GM23338 (cell line): ENCODE measurements around the gene TENM4.

ENCODE experiments used
- EZH2 ChIP-seq: fragments of 200-600 bp; sonication (generic); IDR thresholded peaks from one replicate; pipeline ENCODE4 v1.8.0; 2017; ENCODE audit warnings: antibody characterized with exemption, mild to moderate bottlenecking, low read depth; ENCODE audit not compliant: unreplicated experiment
- EZH2phosphoT487 ChIP-seq: fragments of 200-600 bp; sonication (generic); IDR thresholded peaks from one replicate; pipeline ENCODE4 v1.8.1; 2018; ENCODE audit warnings: antibody characterized with exemption; ENCODE audit not compliant: unreplicated experiment
- POLR2AphosphoS5 ChIP-seq: IDR thresholded peaks from 2 replicates; pipeline ENCODE4 v1.6.1; 2016; ENCODE audit warnings: antibody characterized with exemption, low read depth
- TF ChIP-seq, protein P1 (sequence below), 2 experiments: fragments of 200-600 bp in 1 of 2; sonication (generic) in 1 of 2; conservative IDR thresholded peaks; 2 replicates each; pipeline versions ENCODE4 v1.5.1 to v1.6.1; 2016 to 2017; ENCODE audit warnings: antibody characterized with exemption in 2 of 2, low read depth in 2 of 2, mild to moderate bottlenecking in 2 of 2, moderate library complexity in 1 of 2
- TF ChIP-seq, protein P2 (sequence below): IDR thresholded peaks from one replicate; pipeline ENCODE4 v1.6.1; 2018; ENCODE audit warnings: antibody characterized with exemption; ENCODE audit not compliant: unreplicated experiment

GRCh38 chr11:78941226-78941851 is 499.5 kb downstream of the TENM4 start:
- TF ChIP-seq, protein P1, sequence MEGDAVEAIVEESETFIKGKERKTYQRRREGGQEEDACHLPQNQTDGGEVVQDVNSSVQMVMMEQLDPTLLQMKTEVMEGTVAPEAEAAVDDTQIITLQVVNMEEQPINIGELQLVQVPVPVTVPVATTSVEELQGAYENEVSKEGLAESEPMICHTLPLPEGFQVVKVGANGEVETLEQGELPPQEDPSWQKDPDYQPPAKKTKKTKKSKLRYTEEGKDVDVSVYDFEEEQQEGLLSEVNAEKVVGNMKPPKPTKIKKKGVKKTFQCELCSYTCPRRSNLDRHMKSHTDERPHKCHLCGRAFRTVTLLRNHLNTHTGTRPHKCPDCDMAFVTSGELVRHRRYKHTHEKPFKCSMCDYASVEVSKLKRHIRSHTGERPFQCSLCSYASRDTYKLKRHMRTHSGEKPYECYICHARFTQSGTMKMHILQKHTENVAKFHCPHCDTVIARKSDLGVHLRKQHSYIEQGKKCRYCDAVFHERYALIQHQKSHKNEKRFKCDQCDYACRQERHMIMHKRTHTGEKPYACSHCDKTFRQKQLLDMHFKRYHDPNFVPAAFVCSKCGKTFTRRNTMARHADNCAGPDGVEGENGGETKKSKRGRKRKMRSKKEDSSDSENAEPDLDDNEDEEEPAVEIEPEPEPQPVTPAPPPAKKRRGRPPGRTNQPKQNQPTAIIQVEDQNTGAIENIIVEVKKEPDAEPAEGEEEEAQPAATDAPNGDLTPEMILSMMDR (conservative IDR thresholded peaks at IDR 0.05; ENCODE audit: low read depth in 2 of 2): no peak
- TF ChIP-seq EZH2: no peak
- TF ChIP-seq, protein P2, sequence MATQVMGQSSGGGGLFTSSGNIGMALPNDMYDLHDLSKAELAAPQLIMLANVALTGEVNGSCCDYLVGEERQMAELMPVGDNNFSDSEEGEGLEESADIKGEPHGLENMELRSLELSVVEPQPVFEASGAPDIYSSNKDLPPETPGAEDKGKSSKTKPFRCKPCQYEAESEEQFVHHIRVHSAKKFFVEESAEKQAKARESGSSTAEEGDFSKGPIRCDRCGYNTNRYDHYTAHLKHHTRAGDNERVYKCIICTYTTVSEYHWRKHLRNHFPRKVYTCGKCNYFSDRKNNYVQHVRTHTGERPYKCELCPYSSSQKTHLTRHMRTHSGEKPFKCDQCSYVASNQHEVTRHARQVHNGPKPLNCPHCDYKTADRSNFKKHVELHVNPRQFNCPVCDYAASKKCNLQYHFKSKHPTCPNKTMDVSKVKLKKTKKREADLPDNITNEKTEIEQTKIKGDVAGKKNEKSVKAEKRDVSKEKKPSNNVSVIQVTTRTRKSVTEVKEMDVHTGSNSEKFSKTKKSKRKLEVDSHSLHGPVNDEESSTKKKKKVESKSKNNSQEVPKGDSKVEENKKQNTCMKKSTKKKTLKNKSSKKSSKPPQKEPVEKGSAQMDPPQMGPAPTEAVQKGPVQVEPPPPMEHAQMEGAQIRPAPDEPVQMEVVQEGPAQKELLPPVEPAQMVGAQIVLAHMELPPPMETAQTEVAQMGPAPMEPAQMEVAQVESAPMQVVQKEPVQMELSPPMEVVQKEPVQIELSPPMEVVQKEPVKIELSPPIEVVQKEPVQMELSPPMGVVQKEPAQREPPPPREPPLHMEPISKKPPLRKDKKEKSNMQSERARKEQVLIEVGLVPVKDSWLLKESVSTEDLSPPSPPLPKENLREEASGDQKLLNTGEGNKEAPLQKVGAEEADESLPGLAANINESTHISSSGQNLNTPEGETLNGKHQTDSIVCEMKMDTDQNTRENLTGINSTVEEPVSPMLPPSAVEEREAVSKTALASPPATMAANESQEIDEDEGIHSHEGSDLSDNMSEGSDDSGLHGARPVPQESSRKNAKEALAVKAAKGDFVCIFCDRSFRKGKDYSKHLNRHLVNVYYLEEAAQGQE: no peak
- TF ChIP-seq POLR2AphosphoS5: no peak
- TF ChIP-seq EZH2phosphoT487: no peak
